HEK293 (cell line): ENCODE data around the gene BTBD17.

Experiments
- CTCF ChIA-PET: fragments of 350-600 bp; formaldehyde crosslinking; extraction: SDS; loops from one replicate; lab custom pipeline; 2021; ENCODE audit warnings: antibody characterized with exemption; lab: Yijun Ruan, JAX
- POLR2A ChIA-PET: fragments of 300-600 bp; formaldehyde crosslinking; extraction: SDS; loops from one replicate; lab custom pipeline; 2020; ENCODE audit warnings: antibody characterized with exemption, inconsistent platforms; lab: Yijun Ruan, JAX
- H3K27ac ChIP-seq: fragments of 200-500 bp; sonication (Bioruptor generic); 2 replicates; pipeline ENCODE4 v1.5.1; 2014; ENCODE audit warnings: low read depth, low read length, control low read depth, inconsistent platforms; ENCODE audit errors: extremely low read depth
- H3K36me3 ChIP-seq, 2 experiments: fragments of 200-500 bp in 1 of 2; sonication (Bioruptor generic) in 1 of 2; 1 replicate in 1 of 2; 2 replicates in 1 of 2; pipeline ENCODE4 v1.5.1; 2014 to 2017; ENCODE audit warnings: inconsistent platforms in 2 of 2, low read length in 2 of 2; ENCODE audit not compliant: control insufficient read depth in 2 of 2, insufficient read depth in 1 of 2
- H3K4me1 ChIP-seq: fragments of 200-500 bp; sonication (Bioruptor generic); 2 replicates; pipeline ENCODE4 v1.5.1; 2014; ENCODE audit warnings: mild to moderate bottlenecking, low read length, inconsistent platforms; ENCODE audit not compliant: control insufficient read depth, insufficient read depth
- H3K4me3 ChIP-seq: 2 replicates; pipeline ENCODE4 v1.5.1; 2011; ENCODE audit warnings: low read depth, mild to moderate bottlenecking, control low read depth, low read length, moderate library complexity
- H3K9me3 ChIP-seq: fragments of 200-500 bp; sonication (Bioruptor generic); 2 replicates; pipeline ENCODE4 v1.5.1; 2014; ENCODE audit warnings: low read depth, low read length, inconsistent platforms; ENCODE audit not compliant: control insufficient read depth, insufficient read depth
- BCL11B ChIP-seq: fragments of 450-650 bp; formaldehyde crosslinking; IDR thresholded peaks from 2 replicates; pipeline ENCODE4 v1.5.1; 2016; ENCODE audit warnings: low read depth, missing biosample characterization, missing genetic modification characterization
- FEZF1 ChIP-seq: fragments of 450-650 bp; formaldehyde crosslinking; IDR thresholded peaks from 2 replicates; pipeline ENCODE4 v1.5.1; 2016; ENCODE audit warnings: missing biosample characterization, missing genetic modification characterization
- GLI4 ChIP-seq: fragments of 450-650 bp; formaldehyde crosslinking; IDR thresholded peaks from 2 replicates; pipeline ENCODE4 v1.5.1; 2016; ENCODE audit warnings: missing biosample characterization, missing genetic modification characterization
- IKZF3 ChIP-seq: fragments of 450-650 bp; IDR thresholded peaks from 2 replicates; pipeline ENCODE4 v1.5.0; 2018; ENCODE audit warnings: missing biosample characterization, mild to moderate bottlenecking, missing genetic modification characterization, moderate library complexity
- MZF1 ChIP-seq: fragments of 450-650 bp; formaldehyde crosslinking; IDR thresholded peaks from 2 replicates; pipeline ENCODE4 v1.5.1; 2017; ENCODE audit warnings: missing biosample characterization, missing genetic modification characterization, borderline replicate concordance
- SP3 ChIP-seq: fragments of 450-650 bp; formaldehyde crosslinking; IDR thresholded peaks from 2 replicates; pipeline ENCODE4 v1.5.1; 2016; ENCODE audit warnings: missing biosample characterization, missing genetic modification characterization
- YY1 ChIP-seq: fragments of 450-650 bp; formaldehyde crosslinking; IDR thresholded peaks from 2 replicates; pipeline ENCODE4 v1.5.1; 2018; ENCODE audit warnings: missing biosample characterization, missing genetic modification characterization
- ZBTB48 ChIP-seq: fragments of 450-650 bp; formaldehyde crosslinking; IDR thresholded peaks from 2 replicates; pipeline ENCODE4 v1.5.1; 2016; ENCODE audit warnings: missing biosample characterization, missing genetic modification characterization
- ZNF155 ChIP-seq: fragments of 450-650 bp; formaldehyde crosslinking; IDR thresholded peaks from 2 replicates; pipeline ENCODE4 v1.5.1; 2016; ENCODE audit warnings: missing biosample characterization, missing genetic modification characterization
- ZNF16 ChIP-seq: fragments of 450-650 bp; formaldehyde crosslinking; IDR thresholded peaks from 2 replicates; pipeline ENCODE4 v1.5.1; 2016; ENCODE audit warnings: low read depth, missing biosample characterization, missing genetic modification characterization
- ZNF214 ChIP-seq: fragments of 450-650 bp; formaldehyde crosslinking; IDR thresholded peaks from 2 replicates; pipeline ENCODE4 v1.5.1; 2017; ENCODE audit warnings: missing biosample characterization, mild to moderate bottlenecking, missing genetic modification characterization, borderline replicate concordance
- ZNF292 ChIP-seq: fragments of 450-650 bp; formaldehyde crosslinking; IDR thresholded peaks from 2 replicates; pipeline ENCODE4 v1.5.1; 2016; ENCODE audit warnings: low read depth, missing biosample characterization, missing genetic modification characterization, borderline replicate concordance
- ZNF48 ChIP-seq: fragments of 450-650 bp; formaldehyde crosslinking; IDR thresholded peaks from 2 replicates; pipeline ENCODE4 v1.5.1; 2016; ENCODE audit warnings: missing biosample characterization, missing genetic modification characterization
- ZNF596 ChIP-seq: fragments of 450-650 bp; IDR thresholded peaks from 2 replicates; pipeline ENCODE4 v1.5.0; 2018; ENCODE audit warnings: missing biosample characterization, mild to moderate bottlenecking, missing genetic modification characterization, moderate library complexity
- ZNF768 ChIP-seq: fragments of 450-650 bp; formaldehyde crosslinking; IDR thresholded peaks from 2 replicates; pipeline ENCODE4 v1.5.1; 2018; ENCODE audit warnings: missing biosample characterization, mild to moderate bottlenecking, missing genetic modification characterization
- ZNF830 ChIP-seq: fragments of 450-650 bp; IDR thresholded peaks from 2 replicates; pipeline ENCODE4 v1.5.0; 2018; ENCODE audit warnings: missing biosample characterization, missing genetic modification characterization, low read depth, mild to moderate bottlenecking, moderate library complexity
- TF ChIP-seq, protein P1 (sequence below): fragments of 450-650 bp; formaldehyde crosslinking; conservative IDR thresholded peaks from 2 replicates; pipeline ENCODE4 v1.5.1; 2016; ENCODE audit warnings: low read depth, missing biosample characterization, missing genetic modification characterization
- TF ChIP-seq, protein P2 (sequence below): fragments of 450-650 bp; formaldehyde crosslinking; IDR thresholded peaks from 2 replicates; pipeline ENCODE4 v1.5.1; 2016; ENCODE audit warnings: missing biosample characterization, missing genetic modification characterization
- TF ChIP-seq, protein P3 (sequence below): fragments of 450-650 bp; formaldehyde crosslinking; IDR thresholded peaks from 2 replicates; pipeline ENCODE4 v1.5.1; 2017; ENCODE audit warnings: missing biosample characterization, missing genetic modification characterization

The BTBD17 gene

DNA sequence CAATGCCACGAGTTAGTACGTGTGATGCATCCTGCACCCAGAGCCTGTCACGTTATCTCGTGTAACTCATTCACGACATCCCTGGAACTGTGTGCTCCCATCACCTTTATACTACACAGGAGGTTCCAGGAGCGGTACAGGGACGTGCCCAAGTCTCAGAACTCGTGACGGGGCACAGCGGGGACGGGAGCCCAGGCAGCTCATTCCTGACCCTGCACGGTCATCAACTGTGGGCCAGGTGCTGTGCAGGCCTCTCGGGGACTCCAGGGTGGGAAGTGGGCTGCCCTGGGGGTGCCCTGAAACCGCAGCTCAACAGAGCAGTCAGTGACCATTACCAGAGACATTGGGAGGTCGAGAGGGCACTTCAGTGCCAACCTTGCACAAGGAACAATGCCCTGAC, 46.8 kb downstream of the BTBD17 start:
- ChIA-PET CTCF (interaction anchor here (0.9 to 1.8 kb wide), 2 partner anchors 15 to 53 kb away, joined by 5 to 7 read pairs; partner anchors contain the start of gene GPR142), POLR2A (interaction anchor here (0.8 to 1.8 kb wide), 2 partner anchors 9 to 18 kb away, joined by 3 to 4 read pairs; no protein-coding TSS in a partner anchor)
- Histone ChIP-seq H3K27ac (no peak overlapping the region), H3K9me3 (no peaks in the 10 kb centered on the region), H3K4me1 (no peaks in the 10 kb centered on the region), H3K36me3 (no peaks in the 10 kb centered on the region), H3K4me3 (no peak overlapping the region)
- no peak for TF ChIP-seq ZNF292 (tag by site-specific recombination)
- TF ChIP-seq ZNF48 (tag by site-specific recombination): no peak
- no peak for TF ChIP-seq FEZF1
- TF ChIP-seq BCL11B (tag by site-specific recombination): no peak
- no peak for TF ChIP-seq ZNF830
- TF ChIP-seq, protein P1, sequence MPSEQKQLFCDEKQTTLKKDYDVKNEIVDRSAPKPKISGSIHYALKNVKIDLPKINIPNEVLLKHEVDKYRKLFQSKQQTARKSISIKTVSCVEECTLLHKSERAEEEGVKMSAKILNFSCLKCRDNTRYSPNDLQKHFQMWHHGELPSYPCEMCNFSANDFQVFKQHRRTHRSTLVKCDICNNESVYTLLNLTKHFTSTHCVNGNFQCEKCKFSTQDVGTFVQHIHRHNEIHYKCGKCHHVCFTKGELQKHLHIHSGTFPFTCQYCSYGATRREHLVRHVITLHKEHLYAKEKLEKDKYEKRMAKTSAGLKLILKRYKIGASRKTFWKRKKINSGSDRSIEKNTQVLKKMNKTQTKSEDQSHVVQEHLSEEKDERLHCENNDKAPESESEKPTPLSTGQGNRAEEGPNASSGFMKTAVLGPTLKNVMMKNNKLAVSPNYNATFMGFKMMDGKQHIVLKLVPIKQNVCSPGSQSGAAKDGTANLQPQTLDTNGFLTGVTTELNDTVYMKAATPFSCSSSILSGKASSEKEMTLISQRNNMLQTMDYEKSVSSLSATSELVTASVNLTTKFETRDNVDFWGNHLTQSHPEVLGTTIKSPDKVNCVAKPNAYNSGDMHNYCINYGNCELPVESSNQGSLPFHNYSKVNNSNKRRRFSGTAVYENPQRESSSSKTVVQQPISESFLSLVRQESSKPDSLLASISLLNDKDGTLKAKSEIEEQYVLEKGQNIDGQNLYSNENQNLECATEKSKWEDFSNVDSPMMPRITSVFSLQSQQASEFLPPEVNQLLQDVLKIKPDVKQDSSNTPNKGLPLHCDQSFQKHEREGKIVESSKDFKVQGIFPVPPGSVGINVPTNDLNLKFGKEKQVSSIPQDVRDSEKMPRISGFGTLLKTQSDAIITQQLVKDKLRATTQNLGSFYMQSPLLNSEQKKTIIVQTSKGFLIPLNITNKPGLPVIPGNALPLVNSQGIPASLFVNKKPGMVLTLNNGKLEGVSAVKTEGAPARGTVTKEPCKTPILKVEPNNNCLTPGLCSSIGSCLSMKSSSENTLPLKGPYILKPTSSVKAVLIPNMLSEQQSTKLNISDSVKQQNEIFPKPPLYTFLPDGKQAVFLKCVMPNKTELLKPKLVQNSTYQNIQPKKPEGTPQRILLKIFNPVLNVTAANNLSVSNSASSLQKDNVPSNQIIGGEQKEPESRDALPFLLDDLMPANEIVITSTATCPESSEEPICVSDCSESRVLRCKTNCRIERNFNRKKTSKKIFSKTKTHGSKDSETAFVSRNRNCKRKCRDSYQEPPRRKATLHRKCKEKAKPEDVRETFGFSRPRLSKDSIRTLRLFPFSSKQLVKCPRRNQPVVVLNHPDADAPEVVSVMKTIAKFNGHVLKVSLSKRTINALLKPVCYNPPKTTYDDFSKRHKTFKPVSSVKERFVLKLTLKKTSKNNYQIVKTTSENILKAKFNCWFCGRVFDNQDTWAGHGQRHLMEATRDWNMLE (tag by site-specific recombination): no peak
- no peak for TF ChIP-seq GLI4

DNA sequence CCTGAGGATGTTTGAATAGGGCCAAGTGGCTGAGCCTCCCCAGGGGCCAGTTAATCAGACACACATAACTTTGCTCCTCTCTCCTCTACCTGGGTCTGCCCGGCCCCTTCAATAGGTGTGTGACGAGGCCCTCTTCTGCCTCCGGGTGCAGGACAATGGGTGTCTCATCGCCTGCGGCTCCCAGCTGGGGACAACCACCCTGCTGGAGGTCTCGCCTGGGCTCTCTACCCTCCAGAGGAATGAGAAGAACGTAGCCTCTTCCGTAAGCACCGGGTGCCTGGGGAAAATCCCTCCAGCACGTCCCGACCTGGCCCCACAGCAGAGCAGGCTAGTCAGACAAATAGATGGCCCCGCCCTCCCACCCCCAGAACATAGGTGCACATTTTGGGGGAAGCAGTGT, 51.8 kb downstream of the BTBD17 start:
- CTCF ChIA-PET: interaction anchor here (0.7 kb wide), 1 partner anchor 43 kb away, joined by 4 read pairs; no protein-coding TSS in a partner anchor
- TF ChIP-seq IKZF3: no peak
- TF ChIP-seq ZNF155 (tag by site-specific recombination): no peak
- no peak for TF ChIP-seq SP3 (tag by site-specific recombination)
- TF ChIP-seq ZNF596 (tag by site-specific recombination): no peak
- no peak for TF ChIP-seq ZNF768 (tag by site-specific recombination)
- no peaks in the 10 kb centered on the region for H3K9me3 ChIP-seq
- POLR2A ChIA-PET: no interaction called here
- H3K27ac ChIP-seq: no peak overlapping the region
- no peaks in the 10 kb centered on the region for H3K4me1 ChIP-seq
- H3K4me3 ChIP-seq: no peak overlapping the region
- no peaks in the 10 kb centered on the region for H3K36me3 ChIP-seq

DNA sequence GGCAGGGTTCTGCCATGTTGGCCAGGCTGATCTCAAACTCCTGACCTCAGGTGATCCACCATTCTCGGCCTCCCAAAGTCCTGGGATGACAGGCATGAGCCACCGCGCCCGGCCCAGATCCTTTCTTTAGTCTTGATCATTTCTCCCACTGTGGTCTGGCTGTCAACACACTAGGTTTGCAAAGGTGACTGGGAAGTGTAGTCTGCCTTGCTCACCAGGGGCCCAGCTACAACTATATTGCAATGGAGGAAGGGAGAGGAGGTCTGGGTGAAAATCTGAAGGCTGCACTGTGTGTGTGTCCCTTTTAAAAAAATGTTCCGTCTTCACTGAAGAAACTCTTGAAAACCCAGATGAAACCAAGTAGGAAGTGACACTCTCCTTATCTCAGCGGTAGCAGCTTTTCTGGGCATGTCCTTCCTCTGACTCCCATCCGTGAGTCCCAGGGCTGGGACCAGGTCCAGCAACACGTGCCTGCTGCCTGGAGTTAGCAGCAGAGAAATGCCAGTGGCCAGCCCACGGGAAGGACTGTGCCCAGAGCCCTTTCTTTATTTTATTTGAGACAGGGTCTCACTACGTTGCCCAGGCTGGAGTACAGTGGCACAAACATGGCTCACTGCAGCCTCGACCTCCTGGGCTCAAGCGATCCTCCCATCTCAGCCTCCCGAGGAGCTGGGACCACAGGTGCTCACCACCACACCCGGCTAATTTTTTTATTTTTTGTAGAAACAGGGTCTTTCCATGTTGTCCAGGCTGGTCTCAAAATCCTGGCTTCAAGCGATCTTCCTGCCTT, 53.5 kb downstream of the BTBD17 start:
- no peaks in the 10 kb centered on the region for H3K9me3 ChIP-seq
- no peak overlapping the region for H3K4me3 ChIP-seq
- no peaks in the 10 kb centered on the region for H3K4me1 ChIP-seq
- TF ChIP-seq ZBTB48 (no peak), SP3 (tag by site-specific recombination) (no peak), ZNF214 (tag by site-specific recombination) (no peak), ZNF16 (tag by site-specific recombination) (no peak), MZF1 (tag by site-specific recombination) (no peak), GLI4 (no peak), YY1 (tag by site-specific recombination) (no peak)
- TF ChIP-seq, protein P2, sequence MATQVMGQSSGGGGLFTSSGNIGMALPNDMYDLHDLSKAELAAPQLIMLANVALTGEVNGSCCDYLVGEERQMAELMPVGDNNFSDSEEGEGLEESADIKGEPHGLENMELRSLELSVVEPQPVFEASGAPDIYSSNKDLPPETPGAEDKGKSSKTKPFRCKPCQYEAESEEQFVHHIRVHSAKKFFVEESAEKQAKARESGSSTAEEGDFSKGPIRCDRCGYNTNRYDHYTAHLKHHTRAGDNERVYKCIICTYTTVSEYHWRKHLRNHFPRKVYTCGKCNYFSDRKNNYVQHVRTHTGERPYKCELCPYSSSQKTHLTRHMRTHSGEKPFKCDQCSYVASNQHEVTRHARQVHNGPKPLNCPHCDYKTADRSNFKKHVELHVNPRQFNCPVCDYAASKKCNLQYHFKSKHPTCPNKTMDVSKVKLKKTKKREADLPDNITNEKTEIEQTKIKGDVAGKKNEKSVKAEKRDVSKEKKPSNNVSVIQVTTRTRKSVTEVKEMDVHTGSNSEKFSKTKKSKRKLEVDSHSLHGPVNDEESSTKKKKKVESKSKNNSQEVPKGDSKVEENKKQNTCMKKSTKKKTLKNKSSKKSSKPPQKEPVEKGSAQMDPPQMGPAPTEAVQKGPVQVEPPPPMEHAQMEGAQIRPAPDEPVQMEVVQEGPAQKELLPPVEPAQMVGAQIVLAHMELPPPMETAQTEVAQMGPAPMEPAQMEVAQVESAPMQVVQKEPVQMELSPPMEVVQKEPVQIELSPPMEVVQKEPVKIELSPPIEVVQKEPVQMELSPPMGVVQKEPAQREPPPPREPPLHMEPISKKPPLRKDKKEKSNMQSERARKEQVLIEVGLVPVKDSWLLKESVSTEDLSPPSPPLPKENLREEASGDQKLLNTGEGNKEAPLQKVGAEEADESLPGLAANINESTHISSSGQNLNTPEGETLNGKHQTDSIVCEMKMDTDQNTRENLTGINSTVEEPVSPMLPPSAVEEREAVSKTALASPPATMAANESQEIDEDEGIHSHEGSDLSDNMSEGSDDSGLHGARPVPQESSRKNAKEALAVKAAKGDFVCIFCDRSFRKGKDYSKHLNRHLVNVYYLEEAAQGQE (tag by site-specific recombination): no peak
- TF ChIP-seq, protein P3, sequence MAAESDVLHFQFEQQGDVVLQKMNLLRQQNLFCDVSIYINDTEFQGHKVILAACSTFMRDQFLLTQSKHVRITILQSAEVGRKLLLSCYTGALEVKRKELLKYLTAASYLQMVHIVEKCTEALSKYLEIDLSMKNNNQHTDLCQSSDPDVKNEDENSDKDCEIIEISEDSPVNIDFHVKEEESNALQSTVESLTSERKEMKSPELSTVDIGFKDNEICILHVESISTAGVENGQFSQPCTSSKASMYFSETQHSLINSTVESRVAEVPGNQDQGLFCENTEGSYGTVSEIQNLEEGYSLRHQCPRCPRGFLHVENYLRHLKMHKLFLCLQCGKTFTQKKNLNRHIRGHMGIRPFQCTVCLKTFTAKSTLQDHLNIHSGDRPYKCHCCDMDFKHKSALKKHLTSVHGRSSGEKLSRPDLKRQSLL (tag by site-specific recombination): no peak
- ChIA-PET CTCF (interaction anchor here (0.8 to 1.2 kb wide), 3 partner anchors 9 to 60 kb away, joined by 3 to 4 read pairs (median 3); no protein-coding TSS in a partner anchor), POLR2A (no interaction called here)
- H3K36me3 ChIP-seq: no peaks in the 10 kb centered on the region
- no peak overlapping the region for H3K27ac ChIP-seq
